ENCODE measurements around the gene TRABD2A. TPM values are rescaled to one million over a fixed set of nuclear protein-coding genes. Genes with fewer than 3 reads are reported as not detected.

Gene TRABD2A
- total and polyA plus RNA-seq, 9 of the 15 experiments (the other 6 are each of a cell fraction or from before 2014, with no cell fraction given): 0.07 to 0.45 (median 0.25) TPM

DNA sequence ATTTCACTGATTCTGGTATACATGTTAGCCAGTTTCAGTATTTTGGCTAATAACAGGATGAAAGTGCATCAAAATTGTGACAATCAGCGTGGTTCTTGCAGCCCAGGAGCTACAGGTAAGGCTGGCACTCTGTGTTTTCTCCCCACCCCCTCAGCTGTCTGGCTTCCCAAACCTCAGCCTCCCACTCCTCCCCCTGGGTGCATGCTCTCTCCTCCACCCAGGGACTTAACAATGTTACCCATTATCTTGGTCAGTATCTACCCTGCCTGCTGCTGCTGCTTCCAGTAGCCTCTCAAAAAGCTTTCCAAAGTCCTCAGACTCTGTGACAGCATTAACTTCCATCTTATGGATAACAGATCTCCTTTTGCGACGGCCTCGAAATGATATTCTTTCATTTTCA lies 41.0 kb downstream of the TRABD2A start:
- ATAC-seq (no peak), DNase-seq (ENCODE audit: extremely low read depth in 1 of 4, low spot score in 3 of 4) (no peak), FAIRE-seq (no peak)
- H3K9me3 ChIP-seq (replicated peaks; ENCODE audit: control insufficient read depth, insufficient read depth, low read depth, low read length): no peaks in the 10 kb centered on the region
- no peaks in the 10 kb centered on the region for H3K9me1 ChIP-seq (ENCODE audit: control insufficient read depth, insufficient read depth, low read length)
- BruUV-seq (replicated peaks): no TSS peak
- peaks cover 2 to 6% of the 10 kb centered on the region in 2 experiments; a peak in 1 of 5 replicates for H3K27me3 ChIP-seq (ENCODE audit: control insufficient read depth in 2 of 2, insufficient read depth in 2 of 2, low read length in 2 of 2)
- intact Hi-C loops (cut with micrococcal nuclease) (no loop called here), in situ Hi-C loops (cut with MboI) (no loop called here)
- no peak overlapping the region for H3K4me2 ChIP-seq (ENCODE audit: insufficient read depth, low read length)
- no peak overlapping the region for H3K4me3 ChIP-seq
- no peaks in the 10 kb centered on the region for H3K4me1 ChIP-seq (replicated peaks in 1 of 2; ENCODE audit: control insufficient read depth in 2 of 2, insufficient read depth in 2 of 2, low read length in 2 of 2)
- H3K36me3 ChIP-seq (ENCODE audit: control insufficient read depth, insufficient read depth, low read length): no peaks in the 10 kb centered on the region
- H2AFZ ChIP-seq (ENCODE audit: low read depth, low read length): no peak overlapping the region
- 3% methylated on average over 4 of the region's 4 CpGs for WGBS (ENCODE audit: insufficient coverage, low coverage, missing lambda C conversion rate)
- ChIA-PET CTCF (ENCODE audit: low intra/inter-chr PET ratio) (no interaction called here), POLR2A (no interaction called here)
- no peak overlapping the region for H3K9ac ChIP-seq (ENCODE audit: insufficient read depth in 1 of 2, low read depth in 2 of 2, low read length in 2 of 2)
- H3K79me2 ChIP-seq (ENCODE audit: control insufficient read depth, insufficient read depth, low read length): no peaks in the 10 kb centered on the region
- no peaks in the 10 kb centered on the region for H4K20me1 ChIP-seq (replicated peaks; ENCODE audit: control insufficient read depth, insufficient read depth, low read length)
- H3K27ac ChIP-seq (ENCODE audit: extremely low read depth, low read depth, low read length): no peak overlapping the region
- TF ChIP-seq ZNF217 (CRISPR knock-in tag; IDR thresholded peaks at IDR 0.05) (no peak), CBFA2T2 (conservative IDR thresholded peaks at IDR 0.05) (no peak), KLF10 (CRISPR knock-in tag; IDR thresholded peaks at IDR 0.05) (no peak)

GRCh38 chr2:84838434-84839145 lies 42.3 kb downstream of the TRABD2A start:
- CTCF ChIA-PET (ENCODE audit: low intra/inter-chr PET ratio): no interaction called here
- Histone ChIP-seq H3K4me2 (ENCODE audit: insufficient read depth, low read length) (no peak overlapping the region), H3K4me3 (no peak overlapping the region), H2AFZ (ENCODE audit: low read depth, low read length) (no peak overlapping the region), H3K36me3 (ENCODE audit: control insufficient read depth, insufficient read depth, low read length) (no peaks in the 10 kb centered on the region), H4K20me1 (replicated peaks; ENCODE audit: control insufficient read depth, insufficient read depth, low read length) (no peaks in the 10 kb centered on the region), H3K9ac (ENCODE audit: insufficient read depth in 1 of 2, low read depth in 2 of 2, low read length in 2 of 2) (no peak overlapping the region), H3K79me2 (ENCODE audit: control insufficient read depth, insufficient read depth, low read length) (no peaks in the 10 kb centered on the region), H3K27ac (ENCODE audit: extremely low read depth, low read depth, low read length) (no peak overlapping the region), H3K9me1 (ENCODE audit: control insufficient read depth, insufficient read depth, low read length) (no peaks in the 10 kb centered on the region), H3K4me1 (replicated peaks in 1 of 2; ENCODE audit: control insufficient read depth in 2 of 2, insufficient read depth in 2 of 2, low read length in 2 of 2) (peaks cover 0 to under 1% of the 10 kb centered on the region in 2 experiments; a peak in 1 of 5 replicates), H3K27me3 (ENCODE audit: control insufficient read depth in 2 of 2, insufficient read depth in 2 of 2, low read length in 2 of 2) (peaks cover 2 to 11% of the 10 kb centered on the region in 2 experiments; a peak in 2 of 5 replicates), H3K9me3 (replicated peaks; ENCODE audit: control insufficient read depth, insufficient read depth, low read depth, low read length) (no peaks in the 10 kb centered on the region)
- no peak for DNase-seq (ENCODE audit: extremely low read depth in 1 of 4, low spot score in 3 of 4)
- in situ Hi-C loops (cut with MboI) (no loop called here), intact Hi-C loops (cut with micrococcal nuclease) (no loop called here)
- no peak for FAIRE-seq
- POLR2A ChIA-PET: interaction anchor here (0.6 kb wide), 1 partner anchor 8 kb away, joined by 3 read pairs; no protein-coding TSS in a partner anchor
- no TSS peak for BruUV-seq (replicated peaks)
- ATAC-seq: no peak
- WGBS (ENCODE audit: insufficient coverage, low coverage, missing lambda C conversion rate): 0% methylated on average over 2 of the region's 2 CpGs
- TF ChIP-seq TFAP4 (CRISPR knock-in tag; IDR thresholded peaks at IDR 0.05; ENCODE audit: borderline replicate concordance): no peak
- TF ChIP-seq, protein P1, sequence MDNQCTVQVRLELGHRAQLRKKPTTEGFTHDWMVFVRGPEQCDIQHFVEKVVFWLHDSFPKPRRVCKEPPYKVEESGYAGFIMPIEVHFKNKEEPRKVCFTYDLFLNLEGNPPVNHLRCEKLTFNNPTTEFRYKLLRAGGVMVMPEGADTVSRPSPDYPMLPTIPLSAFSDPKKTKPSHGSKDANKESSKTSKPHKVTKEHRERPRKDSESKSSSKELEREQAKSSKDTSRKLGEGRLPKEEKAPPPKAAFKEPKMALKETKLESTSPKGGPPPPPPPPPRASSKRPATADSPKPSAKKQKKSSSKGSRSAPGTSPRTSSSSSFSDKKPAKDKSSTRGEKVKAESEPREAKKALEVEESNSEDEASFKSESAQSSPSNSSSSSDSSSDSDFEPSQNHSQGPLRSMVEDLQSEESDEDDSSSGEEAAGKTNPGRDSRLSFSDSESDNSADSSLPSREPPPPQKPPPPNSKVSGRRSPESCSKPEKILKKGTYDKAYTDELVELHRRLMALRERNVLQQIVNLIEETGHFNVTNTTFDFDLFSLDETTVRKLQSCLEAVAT (IDR thresholded peaks at IDR 0.05): no peak
- TF ChIP-seq JUNB (CRISPR knock-in tag; conservative IDR thresholded peaks at IDR 0.05): no peak
- no peak for TF ChIP-seq MNT (conservative IDR thresholded peaks at IDR 0.05)
